CD4-positive, CD25-positive, alpha-beta regulatory T cell (primary cell): ENCODE measurements around the gene TMEM106A. TPM values are rescaled to one million over a fixed set of nuclear protein-coding genes. Genes with fewer than 3 reads are reported as not detected.
"Not testable (repeated sequence)": the region's sequence is repeated elsewhere in the genome, so short reads cannot be mapped to it uniquely, and the experiment has no call there.

Experiments used
- ATAC-seq, 2 donors: fragments of 150-1000 bp; cut with Tn5 transposase; one replicate each; pipeline ENCODE4 v1.10.0; 2021; ENCODE audit warnings: low read depth in 2 of 2, moderate number of reproducible peaks in 2 of 2, moderate library complexity in 1 of 2
- DNase-seq, 3 donors: peaks; one replicate each; pipeline versions ENCODE4 v3.0.0 to v3.0.0-alpha.2; 2012 to 2022; ENCODE audit warnings: mixed read lengths in 1 of 3
- H3K27ac ChIP-seq: one replicate; pipeline ENCODE4 v1.7.0; 2013; ENCODE audit warnings: mild to moderate bottlenecking, low read length; ENCODE audit not compliant: insufficient read depth, poor library complexity, severe bottlenecking
- H3K27me3 ChIP-seq: one replicate; pipeline ENCODE4 v1.7.0; 2013; ENCODE audit warnings: low read length; ENCODE audit not compliant: control insufficient read depth, insufficient read depth
- H3K36me3 ChIP-seq: one replicate; pipeline ENCODE4 v1.7.0; 2013; ENCODE audit warnings: mild to moderate bottlenecking, low read length, moderate library complexity; ENCODE audit not compliant: control insufficient read depth, insufficient read depth
- H3K4me1 ChIP-seq: 2 replicates; pipeline ENCODE4 v1.7.0; 2013; ENCODE audit warnings: mild to moderate bottlenecking, low read length; ENCODE audit not compliant: insufficient read depth, control insufficient read depth, poor library complexity, severe bottlenecking
- H3K4me3 ChIP-seq: one replicate; pipeline ENCODE4 v1.7.0; 2013; ENCODE audit warnings: low read depth, mild to moderate bottlenecking, low read length, moderate library complexity
- H3K9me3 ChIP-seq, 2 experiments: 1 replicate in 1 of 2; 2 replicates in 1 of 2; pipeline ENCODE4 v1.7.0; 2013; ENCODE audit warnings: low read length in 2 of 2, mild to moderate bottlenecking in 1 of 2, moderate library complexity in 1 of 2; ENCODE audit not compliant: control insufficient read depth in 2 of 2
- H3K27ac Mint-ChIP-seq, 3 donors: one replicate each; pipeline ENCODE4 v1.8.0; 2020 to 2022; ENCODE audit warnings: mild to moderate bottlenecking in 3 of 3, mixed read lengths in 3 of 3, moderate library complexity in 2 of 3
- H3K27me3 Mint-ChIP-seq: one replicate; pipeline ENCODE4 v1.8.0; 2022; ENCODE audit warnings: mild to moderate bottlenecking, mixed read lengths
- H3K36me3 Mint-ChIP-seq: one replicate; pipeline ENCODE4 v1.8.0; 2020; ENCODE audit warnings: mixed read lengths
- H3K4me1 Mint-ChIP-seq, 4 donors: one replicate each; pipeline ENCODE4 v1.8.0; 2020 to 2022; ENCODE audit warnings: mixed read lengths in 4 of 4, mild to moderate bottlenecking in 1 of 4
- H3K4me3 Mint-ChIP-seq, 4 donors: one replicate each; pipeline ENCODE4 v1.8.0; 2020 to 2022; ENCODE audit warnings: mild to moderate bottlenecking in 4 of 4, mixed read lengths in 4 of 4, moderate library complexity in 3 of 4
- H3K9me3 Mint-ChIP-seq, 7 donors: one replicate each; pipeline ENCODE4 v1.8.0; 2020 to 2022; ENCODE audit warnings: mixed read lengths in 7 of 7, mild to moderate bottlenecking in 3 of 7, moderate library complexity in 2 of 7
- polyA plus RNA-seq, 4 donors: library from polyadenylated mRNA; unstranded; fragments of 300-500 nt; fragmentation: Illumina TruSeq; gene quantifications; one replicate each; pipeline ENCODE4 v1.2.3, GENCODE V29; 2021
- total RNA-seq: library from RNA; stranded (reverse); gene quantifications from one replicate; pipeline ENCODE4 v1.2.3, GENCODE V29; 2022

Gene TMEM106A
- total and polyA plus RNA-seq, 5 donors from 2014 or later: 1.3 to 12.9 (median 2.5) TPM

DNA sequence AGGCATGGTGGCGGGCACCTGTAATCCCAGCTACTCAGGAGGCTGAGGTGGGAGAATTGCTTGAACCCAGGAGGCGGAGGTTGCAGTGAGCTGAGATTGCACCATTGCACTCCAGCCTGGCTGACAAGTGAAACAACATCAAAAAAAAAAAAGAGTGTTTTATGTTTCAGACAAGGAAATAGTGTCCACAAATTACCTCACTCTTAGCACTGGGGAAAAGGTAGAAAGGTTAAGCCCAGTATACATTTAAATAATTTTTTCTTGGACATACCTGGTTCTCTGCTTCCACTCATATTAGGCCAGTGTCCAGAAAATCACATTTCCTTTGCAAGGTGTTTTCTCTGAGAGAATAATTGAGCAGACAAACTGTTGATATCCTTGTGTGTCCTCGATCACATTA lies 8.7 kb upstream of the TMEM106A start:
- not testable (repeated sequence) for H3K4me1 Mint-ChIP-seq, H3K27me3 Mint-ChIP-seq, H3K27me3 ChIP-seq, H3K9me3 Mint-ChIP-seq, H3K27ac Mint-ChIP-seq, H3K27ac ChIP-seq, H3K4me3 Mint-ChIP-seq, H3K4me3 ChIP-seq, H3K9me3 ChIP-seq, DNase-seq, ATAC-seq, H3K4me1 ChIP-seq
- H3K36me3 ChIP-seq: peaks cover 70% of the 10 kb centered on the region
- H3K36me3 Mint-ChIP-seq: peaks cover 40% of the 10 kb centered on the region

DNA sequence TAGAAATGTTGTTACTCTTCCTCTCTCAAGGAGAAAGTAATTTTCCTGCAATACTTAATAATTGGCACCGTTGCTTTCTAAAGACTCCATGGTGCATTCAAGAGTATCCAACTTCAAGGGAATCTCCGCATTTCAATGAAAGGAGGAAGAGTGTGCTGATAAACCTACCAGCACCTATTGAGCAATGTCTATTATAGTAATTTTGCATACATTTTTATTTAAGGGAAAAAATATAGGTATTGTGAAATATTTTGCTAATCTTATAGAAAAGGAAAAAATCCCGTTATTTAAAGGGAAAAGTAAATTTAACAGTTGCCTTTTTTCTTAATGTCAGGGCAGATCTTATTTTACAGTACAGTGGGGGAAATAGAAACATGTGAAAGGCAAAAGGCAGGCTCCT lies 1.1 kb upstream of the TMEM106A start:
- Histone ChIP-seq H3K4me1 (peaks cover 25% of the 10 kb centered on the region), H3K4me3 (peak overlapping the region; percentile 91), H3K27me3 (no peaks in the 10 kb centered on the region), H3K27ac (peak overlapping the region; percentile 76), H3K9me3 (no peaks in the 10 kb centered on the region), H3K36me3 (peaks cover 24% of the 10 kb centered on the region)
- Mint-ChIP-seq H3K4me3 (peak overlapping the region; percentile 94 to 100 (median 98)), H3K9me3 (peaks cover 0 to 1% (median 0%) of the 10 kb centered on the region in 7 donors), H3K27me3 (no peaks in the 10 kb centered on the region), H3K36me3 (peaks cover 22% of the 10 kb centered on the region), H3K4me1 (peaks cover 14 to 43% (median 27%) of the 10 kb centered on the region in 4 donors), H3K27ac (peak overlapping the region; percentile 64 to 98 (median 95))
- no peak for ATAC-seq
- DNase-seq: no peak

DNA sequence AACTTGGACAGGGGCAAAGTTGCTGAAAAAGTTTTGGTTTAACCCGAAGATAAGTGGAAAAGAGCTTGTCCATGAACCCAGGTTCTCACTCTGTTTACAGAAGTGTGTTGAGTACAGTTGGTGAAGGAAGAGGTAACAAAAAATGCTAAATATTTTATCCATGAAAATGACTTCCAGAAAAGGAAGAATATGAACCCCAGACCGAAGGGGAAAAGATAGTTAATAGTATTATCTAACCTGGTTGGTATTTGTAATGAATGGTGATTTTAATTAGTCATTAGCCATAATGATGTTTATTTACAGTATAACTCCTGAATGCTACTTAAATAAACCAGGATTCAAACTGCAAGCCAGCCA lies 574 bp upstream of the TMEM106A start:
- H3K27me3 Mint-ChIP-seq: no peaks in the 10 kb centered on the region
- H3K4me1 Mint-ChIP-seq: peaks cover 14 to 45% (median 27%) of the 10 kb centered on the region in 4 donors
- H3K27me3 ChIP-seq: no peaks in the 10 kb centered on the region
- no peak for DNase-seq
- peaks cover 25% of the 10 kb centered on the region for H3K4me1 ChIP-seq
- H3K4me3 ChIP-seq: peak overlapping the region; percentile 91
- no peak for ATAC-seq
- H3K36me3 Mint-ChIP-seq: peaks cover 26% of the 10 kb centered on the region
- H3K27ac ChIP-seq: peak overlapping the region; percentile 76
- H3K36me3 ChIP-seq: peaks cover 28% of the 10 kb centered on the region
- no peaks in the 10 kb centered on the region for H3K9me3 ChIP-seq
- peak overlapping the region; percentile 64 to 98 (median 95) for H3K27ac Mint-ChIP-seq
- H3K4me3 Mint-ChIP-seq: peak overlapping the region; percentile 94 to 100 (median 98)
- H3K9me3 Mint-ChIP-seq: peaks cover 0 to 1% (median 0%) of the 10 kb centered on the region in 7 donors

DNA sequence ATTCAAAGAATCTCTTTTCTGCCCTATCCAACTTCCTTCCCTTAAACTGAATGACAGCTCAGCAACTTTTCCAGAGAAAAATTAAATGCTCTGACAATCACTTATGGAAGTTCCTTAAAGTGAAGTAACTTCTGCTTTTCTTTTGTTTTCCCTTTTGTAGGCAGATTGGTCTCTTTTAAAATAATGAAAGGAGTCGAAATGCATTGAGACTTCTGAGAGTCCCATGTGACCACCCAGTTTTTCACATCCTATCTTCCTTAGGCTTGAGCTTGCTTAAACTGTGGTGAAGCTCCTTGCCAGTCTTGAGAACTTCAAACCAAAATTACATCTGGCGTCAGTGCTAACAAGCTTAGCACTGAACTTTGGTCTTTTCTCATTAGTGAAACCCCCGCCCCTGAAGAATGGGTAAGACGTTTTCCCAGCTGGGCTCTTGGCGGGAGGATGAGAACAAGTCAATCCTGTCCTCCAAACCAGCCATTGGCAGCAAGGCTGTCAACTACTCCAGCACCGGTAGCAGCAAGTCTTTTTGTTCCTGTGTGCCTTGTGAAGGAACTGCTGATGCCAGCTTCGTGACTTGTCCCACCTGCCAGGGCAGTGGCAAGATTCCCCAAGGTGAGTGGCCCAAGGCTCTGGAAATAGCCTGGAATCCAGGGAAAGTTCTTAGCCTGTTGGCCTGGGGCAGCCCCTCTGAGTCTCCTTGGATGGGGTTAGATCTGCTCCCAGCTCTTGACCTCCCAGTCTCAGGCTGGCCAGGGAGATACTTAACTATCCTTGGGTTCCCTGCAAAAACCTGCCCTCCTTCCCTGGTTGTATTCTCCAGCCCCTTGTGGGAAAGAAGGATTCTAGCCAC lies 1.2 kb downstream of the TMEM106A start:
- Histone ChIP-seq H3K9me3 (no peaks in the 10 kb centered on the region), H3K4me3 (peak overlapping the region; percentile 91), H3K27me3 (no peaks in the 10 kb centered on the region), H3K36me3 (peaks cover 25% of the 10 kb centered on the region), H3K27ac (peak overlapping the region; percentile 76), H3K4me1 (peaks cover 25% of the 10 kb centered on the region)
- H3K27ac Mint-ChIP-seq: peak overlapping the region; percentile 95 to 98 (median 96)
- no peaks in the 10 kb centered on the region for H3K27me3 Mint-ChIP-seq
- H3K36me3 Mint-ChIP-seq: peaks cover 33% of the 10 kb centered on the region
- peak in 1 of 3 donors; percentile 7 for DNase-seq
- H3K4me1 Mint-ChIP-seq: peaks cover 17 to 54% (median 29%) of the 10 kb centered on the region in 4 donors
- peaks cover 0 to 1% (median 0%) of the 10 kb centered on the region in 7 donors for H3K9me3 Mint-ChIP-seq
- H3K4me3 Mint-ChIP-seq: peak overlapping the region; percentile 94 to 100 (median 98)
- ATAC-seq: no peak

DNA sequence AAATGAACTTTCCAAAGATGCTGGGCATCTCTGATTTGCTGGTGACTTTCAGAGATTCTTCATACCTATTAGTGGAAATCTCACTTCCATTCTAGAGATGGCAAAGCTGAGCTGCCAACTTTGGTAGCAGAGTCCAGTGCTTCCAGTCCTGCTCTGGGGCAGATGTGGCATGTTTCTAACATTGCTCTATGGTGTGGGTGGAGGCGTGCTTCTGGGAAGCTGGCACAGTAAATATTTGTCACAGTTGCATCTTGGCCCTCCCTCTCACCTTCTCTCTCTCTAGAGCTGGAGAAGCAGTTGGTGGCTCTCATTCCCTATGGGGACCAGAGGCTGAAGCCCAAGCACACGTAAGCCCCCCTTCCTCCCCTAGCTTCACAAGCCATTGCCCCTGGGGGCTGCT lies 1.9 kb downstream of the TMEM106A start:
- Histone ChIP-seq H3K4me3 (no peak overlapping the region), H3K9me3 (no peaks in the 10 kb centered on the region), H3K27me3 (no peaks in the 10 kb centered on the region), H3K27ac (no peak overlapping the region), H3K4me1 (peaks cover 25% of the 10 kb centered on the region), H3K36me3 (peaks cover 20% of the 10 kb centered on the region)
- Mint-ChIP-seq H3K4me3 (peak overlapping the region in 3 of 4 donors; percentile 39 to 94 (median 87)), H3K27me3 (no peaks in the 10 kb centered on the region), H3K9me3 (peaks cover 0 to 1% (median 0%) of the 10 kb centered on the region in 7 donors), H3K4me1 (peaks cover 13 to 52% (median 33%) of the 10 kb centered on the region in 4 donors), H3K27ac (peak overlapping the region in 2 of 3 donors; percentile 75 to 95), H3K36me3 (peaks cover 30% of the 10 kb centered on the region)
- DNase-seq (no peak), ATAC-seq (no peak)

DNA sequence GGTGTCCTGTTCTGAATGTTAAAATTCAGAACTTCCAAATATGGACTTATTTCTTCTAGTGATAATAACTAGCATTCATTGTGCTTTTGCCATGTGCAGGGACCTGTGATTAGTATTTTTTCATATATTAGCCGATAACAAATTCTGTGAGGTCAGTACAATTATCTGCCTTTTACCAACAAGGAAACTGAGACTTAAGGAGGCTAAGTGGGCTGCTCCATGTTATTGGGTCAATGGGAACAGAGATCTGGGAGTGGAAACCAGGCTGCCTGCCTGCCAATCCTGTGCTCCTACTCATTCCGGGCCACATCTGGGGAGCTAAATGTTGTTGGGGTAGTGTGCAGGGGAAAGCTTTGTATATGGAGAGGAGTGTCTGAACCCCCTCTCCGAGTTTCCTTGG lies 3.7 kb downstream of the TMEM106A start:
- Histone ChIP-seq H3K27ac (no peak overlapping the region), H3K4me3 (no peak overlapping the region), H3K27me3 (no peaks in the 10 kb centered on the region), H3K4me1 (peaks cover 25% of the 10 kb centered on the region), H3K36me3 (peaks cover 8% of the 10 kb centered on the region), H3K9me3 (no peaks in the 10 kb centered on the region)
- DNase-seq: no peak
- Mint-ChIP-seq H3K36me3 (peaks cover 29% of the 10 kb centered on the region), H3K27me3 (no peaks in the 10 kb centered on the region), H3K4me1 (peaks cover 13 to 54% (median 37%) of the 10 kb centered on the region in 4 donors), H3K4me3 (no peak overlapping the region), H3K27ac (no peak overlapping the region), H3K9me3 (no peaks in the 10 kb centered on the region)
- ATAC-seq: no peak

DNA sequence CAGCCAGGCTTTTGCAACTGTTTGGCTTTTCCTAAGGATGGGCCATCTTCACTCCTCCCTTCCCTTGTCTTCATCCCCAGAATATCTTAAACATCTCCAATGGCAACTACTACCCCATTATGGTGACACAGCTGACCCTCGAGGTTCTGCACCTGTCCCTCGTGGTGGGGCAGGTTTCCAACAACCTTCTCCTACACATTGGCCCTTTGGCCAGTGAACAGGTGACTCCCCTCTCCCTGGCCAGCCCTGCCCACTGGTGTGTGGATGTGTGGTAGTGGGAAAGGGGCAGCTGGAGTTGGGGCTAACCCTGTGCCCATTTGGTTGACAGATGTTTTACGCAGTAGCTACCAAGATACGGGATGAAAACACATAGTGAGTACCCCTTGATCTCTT lies 4.7 kb downstream of the TMEM106A start:
- DNase-seq (no peak), ATAC-seq (no peak)
- no peaks in the 10 kb centered on the region for H3K9me3 Mint-ChIP-seq
- H3K4me3 Mint-ChIP-seq: no peak overlapping the region
- H3K27ac Mint-ChIP-seq: peak overlapping the region in 1 of 3 donors; percentile 65
- no peaks in the 10 kb centered on the region for H3K27me3 ChIP-seq
- H3K27ac ChIP-seq: no peak overlapping the region
- no peak overlapping the region for H3K4me3 ChIP-seq
- H3K36me3 ChIP-seq: peaks cover 8% of the 10 kb centered on the region
- H3K4me1 ChIP-seq: peaks cover 16% of the 10 kb centered on the region
- H3K4me1 Mint-ChIP-seq: peaks cover 6 to 45% (median 30%) of the 10 kb centered on the region in 4 donors
- no peaks in the 10 kb centered on the region for H3K27me3 Mint-ChIP-seq
- H3K9me3 ChIP-seq: no peaks in the 10 kb centered on the region
- H3K36me3 Mint-ChIP-seq: peaks cover 29% of the 10 kb centered on the region
